ELR (cell line): ENCODE results near the gene ZFP42.
A peak's percentile ranks its signal among the peaks of the same experiment; 100 is the strongest.
"Not testable (repeated sequence)": the region's sequence is repeated elsewhere in the genome, so short reads cannot be mapped to it uniquely, and the experiment has no call there.

Experiments
- DNase-seq: peaks from one replicate; pipeline ENCODE4 v3.0.0-alpha.2; 2015; ENCODE audit warnings: low read depth

The ZFP42 gene

DNA sequence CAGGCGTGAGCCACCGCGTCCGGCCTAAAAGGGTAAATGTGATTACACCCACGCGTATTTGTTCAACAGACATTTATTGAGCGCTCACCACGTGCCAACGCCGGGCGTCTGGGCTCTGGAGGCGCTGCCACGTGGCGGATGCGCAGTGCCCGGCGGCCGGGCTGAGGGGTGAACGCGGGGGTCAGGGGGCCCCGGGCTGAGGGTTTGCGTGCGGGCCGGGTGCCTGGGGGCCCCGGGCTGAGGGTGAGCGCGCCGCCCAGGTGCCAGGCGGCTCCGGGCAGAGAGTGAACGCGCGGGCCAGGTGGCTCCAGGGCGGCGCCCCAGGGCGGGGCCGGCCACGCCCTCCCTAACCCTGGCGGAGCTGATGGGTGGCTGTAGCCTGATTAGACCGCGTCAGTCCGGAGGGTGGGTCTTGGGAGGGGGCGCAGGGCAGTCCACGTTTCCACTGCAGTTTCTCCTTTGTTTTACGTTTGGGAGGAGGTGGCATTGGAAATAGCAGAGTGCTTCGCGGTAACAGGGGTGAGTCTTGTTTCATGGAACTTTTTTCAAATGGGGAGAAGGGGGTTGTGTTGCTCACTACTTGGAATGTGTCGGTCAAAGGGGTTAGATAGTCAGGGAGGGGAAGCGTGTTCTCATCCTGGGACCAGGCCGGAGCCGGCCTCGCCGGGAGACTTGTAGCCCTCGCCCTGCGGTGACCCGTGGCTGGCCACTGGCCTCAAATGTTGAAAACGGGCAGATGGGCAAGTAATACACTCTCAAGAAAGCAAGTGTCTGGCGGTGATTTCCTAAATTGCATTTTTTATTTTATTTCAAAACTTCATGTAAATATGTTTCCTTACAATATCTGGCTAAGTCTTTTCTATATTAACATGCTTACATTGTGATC lies at the start of gene ZFP42:
TSS of gene ZFP42 (plus strand) at position 450 of the 886 bp plus-strand sequence. CDS start 7,037 bp downstream, outside the sequence.
- no peak for DNase-seq

DNA sequence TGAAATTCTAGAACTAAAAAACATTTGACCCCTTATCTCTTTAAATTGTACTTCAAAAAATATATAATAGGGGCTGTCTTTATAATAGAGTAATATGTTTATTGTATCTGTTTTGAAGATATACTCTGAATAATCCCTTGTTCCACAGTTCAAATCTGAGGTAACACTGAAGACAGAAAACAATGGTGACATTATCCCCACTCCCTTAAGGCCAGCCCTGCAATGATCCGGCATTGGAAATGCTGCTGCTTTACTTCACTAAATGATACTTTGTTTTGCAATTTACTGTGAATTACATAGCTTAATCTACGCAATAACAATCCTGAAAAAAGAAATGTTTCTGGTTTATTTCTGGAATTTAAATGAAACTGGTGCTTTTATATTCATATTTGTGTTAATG lies 34.4 kb upstream of the ZFP42 start:
- no peak for DNase-seq

DNA sequence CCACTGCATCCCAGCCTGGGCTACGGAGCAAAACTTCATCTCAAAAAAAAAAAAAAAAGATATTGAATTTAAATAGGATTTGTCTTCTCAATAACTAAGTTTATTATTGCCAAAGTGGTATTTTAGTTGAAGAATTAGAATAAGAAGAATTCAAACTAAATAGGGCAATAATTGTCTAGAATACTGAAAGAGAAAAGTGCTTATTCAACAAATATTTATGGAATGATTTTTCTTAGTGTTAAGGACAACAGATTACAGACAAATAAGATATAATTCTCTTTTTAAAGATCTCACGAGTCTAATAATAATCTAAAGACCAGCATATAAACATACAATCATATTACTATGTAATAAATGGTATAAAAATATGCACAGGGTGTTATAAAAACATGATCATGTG lies 33.6 kb upstream of the ZFP42 start:
- no peak for DNase-seq

DNA sequence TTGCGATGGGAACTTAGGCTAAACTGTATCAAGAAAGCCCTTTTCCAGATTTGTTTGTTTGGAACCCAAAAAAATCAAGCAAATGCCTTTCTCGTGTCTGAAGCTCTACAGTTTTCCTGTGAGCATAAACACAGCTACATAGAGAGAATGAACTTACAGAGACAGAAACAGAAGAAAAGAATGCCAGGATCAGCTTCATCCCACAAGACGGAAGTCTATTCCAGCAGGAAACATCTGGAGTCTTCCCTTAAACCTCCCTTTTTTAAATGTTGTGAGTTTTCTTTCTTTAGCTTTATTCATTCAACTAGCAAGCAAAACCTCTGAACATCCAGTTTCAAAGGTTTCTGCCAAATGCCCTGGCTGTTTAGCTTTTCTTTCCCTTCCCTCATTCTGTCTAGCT lies 32.6 kb upstream of the ZFP42 start:
- DNase-seq = no peak

DNA sequence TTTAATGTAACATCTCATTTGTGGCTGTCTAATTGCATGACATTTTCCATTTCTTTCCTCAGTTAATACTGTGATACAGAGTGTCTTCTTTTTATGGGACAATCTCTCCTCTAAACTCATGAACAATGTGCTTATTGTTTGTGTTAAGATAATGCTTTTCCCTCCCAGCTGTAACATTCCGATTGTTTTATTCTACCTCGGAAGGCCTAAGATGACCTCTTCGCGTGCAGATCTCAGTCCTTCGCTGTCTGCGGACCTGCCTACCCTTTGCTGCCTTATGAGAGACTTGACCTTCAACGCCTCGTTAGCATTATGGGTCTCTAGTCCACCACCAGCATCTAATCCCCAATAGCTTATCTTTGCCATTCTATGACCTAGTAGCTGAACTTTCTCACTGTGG lies 29.8 kb upstream of the ZFP42 start:
- no peak for DNase-seq

DNA sequence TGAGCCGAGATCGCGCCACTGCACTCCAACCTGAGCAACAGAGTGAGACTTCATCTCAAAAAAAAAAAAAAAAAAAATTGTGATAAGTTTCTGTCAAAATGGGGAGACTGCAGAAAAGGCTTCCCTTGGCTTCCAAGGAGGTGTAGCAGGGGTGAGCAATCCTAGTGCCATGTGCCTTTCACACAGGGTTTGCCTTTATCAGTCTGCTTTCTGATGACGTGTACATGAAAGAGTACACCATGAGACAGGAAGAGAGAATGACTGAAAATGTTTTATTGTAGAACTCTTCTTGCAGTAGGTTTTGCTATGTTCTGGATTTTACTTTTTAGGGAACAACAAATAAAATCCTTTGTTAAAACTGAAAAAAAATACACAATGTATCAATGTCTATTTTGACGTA lies 23.4 kb upstream of the ZFP42 start:
- DNase-seq = no peak

DNA sequence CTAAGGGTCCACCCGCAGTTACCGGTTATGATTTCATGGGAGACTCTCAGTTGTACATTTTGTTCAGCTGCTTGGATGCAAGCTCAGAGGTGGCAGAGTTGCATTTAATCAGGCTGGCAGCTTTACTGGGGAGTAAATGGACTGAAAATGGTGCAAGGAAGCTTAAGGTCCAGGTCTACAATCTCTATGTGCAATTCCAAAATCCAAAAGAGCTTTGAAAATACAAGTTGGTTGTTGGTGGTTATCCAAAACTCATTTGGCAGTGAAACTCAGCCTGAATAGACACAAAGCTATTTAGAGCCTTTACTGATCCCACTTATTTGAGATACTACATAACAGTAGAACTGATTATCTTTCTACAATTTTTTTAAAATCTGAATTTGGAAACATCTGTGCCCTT lies 11.8 kb upstream of the ZFP42 start:
- no peak for DNase-seq

DNA sequence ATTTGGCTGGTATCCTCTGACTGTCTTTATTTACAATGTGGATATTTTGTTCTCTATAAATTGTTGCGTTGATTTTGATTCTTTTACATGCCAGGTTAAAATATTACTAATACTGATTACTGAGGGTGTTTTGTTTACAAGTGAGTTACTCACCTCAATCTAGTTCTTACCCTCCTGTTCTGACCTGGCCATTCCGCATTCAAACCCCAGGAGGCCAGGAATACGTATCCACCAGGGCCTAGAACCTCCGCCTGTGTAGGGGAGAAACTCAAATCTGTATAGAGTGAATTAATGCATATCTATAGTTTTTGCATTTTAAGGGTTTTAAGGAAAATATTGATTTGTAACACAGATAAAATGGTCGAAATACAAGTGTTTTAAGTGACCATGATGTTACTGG lies 2.6 kb upstream of the ZFP42 start:
- DNase-seq = no peak

DNA sequence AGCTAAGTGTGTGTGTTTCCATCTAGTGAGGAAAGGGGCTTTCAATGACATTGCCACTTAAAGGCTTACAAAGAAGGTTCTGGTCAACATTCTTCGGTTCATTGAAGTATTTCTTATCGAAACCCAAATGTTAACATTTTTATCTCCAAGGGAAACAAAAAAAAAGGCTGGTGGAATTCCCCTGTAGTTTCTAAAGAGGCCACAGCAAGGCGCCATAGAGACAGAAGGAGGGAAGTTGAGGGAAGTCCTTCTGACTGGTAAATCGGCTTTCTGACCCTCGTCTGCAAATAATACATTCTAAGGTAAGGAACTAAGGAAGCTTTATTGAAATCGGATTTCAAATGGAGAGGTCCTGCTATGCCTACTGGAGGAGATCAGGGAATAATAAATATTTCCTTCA lies 1.7 kb upstream of the ZFP42 start:
- DNase-seq = peak; percentile 15

DNA sequence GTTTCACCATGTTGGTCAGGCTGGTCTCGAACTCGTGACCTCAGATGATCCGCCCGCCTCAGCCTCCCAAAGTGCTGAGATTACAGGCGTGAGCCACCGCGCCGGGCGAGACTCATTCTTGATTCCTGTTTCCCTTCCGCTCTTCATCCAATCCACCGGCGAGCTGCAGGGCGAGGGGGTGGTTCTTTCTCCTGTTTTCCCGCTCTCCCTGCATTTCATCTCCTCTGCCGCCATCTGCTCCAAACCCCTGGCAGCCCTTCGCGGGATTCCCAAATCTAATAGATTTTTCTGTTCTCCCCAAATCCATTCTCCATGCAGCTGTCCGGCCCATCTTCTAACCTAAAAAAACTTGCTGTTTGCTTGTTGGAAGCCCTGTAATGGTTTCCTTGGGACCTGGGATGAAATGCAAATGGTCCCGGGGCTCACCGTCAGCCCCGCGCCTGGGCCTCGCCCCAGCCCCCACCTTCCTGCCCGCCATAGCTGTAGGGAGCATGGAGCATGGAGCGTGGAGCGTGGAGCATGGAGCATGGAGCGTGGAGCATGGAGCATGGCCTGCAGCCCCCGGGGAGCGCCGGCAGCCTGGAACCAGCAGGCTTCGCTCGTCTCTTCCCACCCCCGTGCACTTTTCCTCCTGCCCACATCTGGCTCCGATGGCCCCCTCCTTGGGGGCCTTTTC lies 1.1 kb downstream of the ZFP42 start:
- DNase-seq = no peak

DNA sequence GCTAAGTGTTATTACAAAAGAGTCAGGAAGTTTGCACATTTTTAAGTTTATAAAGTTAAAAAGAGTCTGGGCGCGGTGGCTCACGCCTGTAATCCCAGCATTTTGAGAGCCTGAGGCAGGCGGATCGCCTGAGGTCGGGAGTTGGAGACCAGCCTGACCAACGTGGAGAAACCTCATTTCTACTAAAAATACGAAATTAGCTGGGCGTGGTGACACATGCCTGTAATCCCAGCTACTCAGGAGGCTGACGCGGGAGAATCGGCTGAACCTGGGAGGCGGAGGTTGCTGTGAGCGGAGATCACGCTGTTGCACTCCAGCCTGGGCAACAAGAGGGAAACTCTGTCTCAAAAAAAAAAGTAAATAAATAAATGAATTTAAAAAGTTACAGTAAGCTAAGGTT lies 2.4 kb downstream of the ZFP42 start:
- not testable (repeated sequence) for DNase-seq

DNA sequence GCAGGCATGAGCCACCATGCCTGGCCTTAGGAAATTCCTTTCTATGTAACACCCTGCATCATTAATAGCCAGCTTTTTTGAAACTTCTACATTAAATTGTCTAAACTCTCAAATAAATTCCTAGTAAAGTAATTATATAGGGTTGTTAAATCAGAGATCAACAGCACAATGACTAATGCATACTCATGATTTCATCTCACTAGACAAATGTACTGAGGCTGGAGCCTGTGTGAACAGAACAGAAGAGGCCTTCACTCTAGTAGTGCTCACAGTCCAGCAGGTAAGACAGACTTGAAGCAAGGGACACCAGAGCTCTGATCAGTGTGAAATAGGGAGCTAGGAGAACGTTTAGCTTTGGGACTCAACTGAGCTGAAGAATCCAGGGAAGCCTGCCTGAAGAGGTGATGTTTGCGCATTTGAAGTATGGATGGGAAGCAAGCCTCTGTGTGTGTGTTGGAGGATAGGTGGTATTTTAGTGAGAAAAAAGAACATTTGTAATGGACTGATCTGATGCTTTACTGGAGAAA lies 3.9 kb downstream of the ZFP42 start:
- no peak for DNase-seq

DNA sequence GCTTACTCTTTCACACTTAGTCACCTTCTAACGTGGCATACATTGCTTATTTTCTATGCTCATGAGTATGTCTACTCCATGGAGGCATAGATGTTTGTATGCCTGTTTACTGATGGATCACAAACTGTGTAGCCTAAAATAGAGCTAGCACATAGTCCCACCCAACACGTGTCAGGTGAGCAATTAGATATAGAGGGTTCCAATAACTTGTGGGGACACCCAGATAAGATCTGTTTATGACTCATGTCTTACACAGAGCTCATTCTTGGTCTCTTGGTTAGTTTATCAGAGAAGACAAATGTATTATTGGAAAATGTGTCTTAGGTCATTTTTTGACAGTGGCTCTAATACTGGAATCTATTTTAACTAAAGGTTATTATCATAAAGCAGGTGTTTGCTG lies 6.8 kb downstream of the ZFP42 start:
- peak; percentile 48 for DNase-seq

DNA sequence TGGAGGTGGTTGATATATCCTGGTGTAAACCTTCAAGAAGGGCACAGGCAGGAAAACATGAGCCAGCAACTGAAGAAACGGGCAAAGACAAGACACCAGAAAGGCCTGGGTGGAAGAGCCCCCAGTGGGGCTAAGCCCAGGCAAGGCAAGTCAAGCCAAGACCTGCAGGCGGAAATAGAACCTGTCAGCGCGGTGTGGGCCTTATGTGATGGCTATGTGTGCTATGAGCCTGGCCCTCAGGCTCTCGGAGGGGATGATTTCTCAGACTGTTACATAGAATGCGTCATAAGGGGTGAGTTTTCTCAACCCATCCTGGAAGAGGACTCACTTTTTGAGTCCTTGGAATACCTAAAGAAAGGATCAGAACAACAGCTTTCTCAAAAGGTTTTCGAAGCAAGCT lies 7.2 kb downstream of the ZFP42 start:
- peak; percentile 32 for DNase-seq

DNA sequence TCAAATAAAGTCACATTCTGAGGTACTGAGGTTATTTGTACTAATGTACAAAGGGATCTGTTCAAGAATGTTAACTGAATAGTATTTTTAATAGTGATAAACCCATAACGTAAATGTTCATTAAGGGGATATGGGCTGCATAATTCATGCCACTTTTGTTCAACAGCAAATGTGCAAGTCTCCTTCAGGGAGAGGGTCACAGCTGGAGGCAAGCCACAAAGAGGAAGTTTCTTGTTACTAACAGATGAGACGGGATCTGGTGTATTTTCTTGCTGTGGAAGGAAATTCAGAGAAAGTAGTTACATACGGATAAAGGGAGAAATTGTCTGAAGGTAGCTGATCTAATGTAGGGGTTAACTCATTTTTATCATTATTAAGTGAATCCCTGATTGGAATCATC lies 10.0 kb downstream of the ZFP42 start:
- DNase-seq = no peak

DNA sequence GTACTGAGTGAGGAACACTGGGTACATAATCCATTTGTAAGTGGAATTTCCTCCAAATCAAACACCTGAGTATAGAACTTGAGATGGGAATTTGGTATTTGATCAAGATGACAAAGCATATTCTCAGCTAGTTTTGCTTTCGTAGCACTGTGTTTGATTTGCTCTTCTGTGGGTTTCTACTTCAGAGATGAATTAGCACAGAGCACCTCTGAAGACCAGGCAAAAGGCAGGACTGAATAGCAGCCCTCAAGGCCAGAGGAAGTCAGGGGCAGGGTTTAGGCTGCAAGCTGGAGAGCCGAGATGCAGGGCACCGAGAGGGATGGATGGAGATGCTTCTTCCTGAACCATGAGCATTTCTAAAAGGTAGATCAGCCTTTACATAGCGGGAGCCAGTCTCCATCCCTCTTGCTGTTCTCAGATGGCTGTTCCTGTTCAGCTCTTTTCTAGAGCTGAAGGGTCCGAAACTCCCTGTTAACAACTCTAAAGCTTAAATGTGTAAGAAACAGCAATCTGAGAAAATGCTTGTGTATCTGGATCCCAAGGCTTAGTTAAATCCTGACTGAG lies 10.8 kb downstream of the ZFP42 start:
- DNase-seq = no peak

DNA sequence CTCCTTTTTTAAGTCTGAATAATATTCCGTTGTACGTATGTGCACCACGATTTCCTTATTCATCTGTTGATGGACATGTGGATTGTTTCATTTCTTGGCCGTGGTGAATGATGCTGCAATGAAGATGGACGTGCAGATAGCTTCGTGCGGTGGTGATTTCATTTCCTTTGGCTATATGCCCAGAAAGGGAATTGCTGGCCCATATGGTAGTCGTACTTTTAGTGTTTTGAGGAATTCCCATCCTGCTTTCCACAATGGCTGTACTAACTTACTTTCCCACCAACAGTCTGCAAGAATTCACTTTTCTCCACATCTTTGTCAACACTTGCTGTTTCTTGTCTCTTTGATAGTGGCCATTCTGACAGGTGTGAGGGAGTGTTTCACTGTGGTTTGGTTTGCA lies 12.8 kb downstream of the ZFP42 start:
- DNase-seq = peak; percentile 79

DNA sequence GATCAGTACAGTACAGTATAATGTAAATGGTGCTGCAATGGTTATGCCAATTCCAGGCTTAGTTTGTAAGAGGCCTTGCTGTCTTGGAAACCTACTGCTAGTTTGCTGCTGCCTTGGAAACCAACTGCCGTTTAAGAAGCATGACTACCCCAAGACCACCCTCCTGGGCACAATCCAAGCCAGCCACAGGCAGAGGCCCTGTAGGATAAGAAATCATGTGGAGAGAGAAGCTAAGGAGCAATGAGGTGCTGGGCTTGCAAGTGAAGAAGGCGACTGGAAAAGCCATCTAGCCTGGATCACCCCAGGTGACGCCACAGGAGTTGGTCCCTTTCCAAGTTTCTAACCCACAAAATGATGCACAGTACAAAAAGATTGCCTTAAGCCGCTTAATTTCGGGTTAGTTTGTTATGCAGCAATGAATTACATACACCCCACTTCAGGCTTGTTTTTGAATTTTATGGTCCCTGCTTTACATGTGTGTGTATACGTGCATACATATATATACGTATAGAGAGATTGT lies 16.9 kb downstream of the ZFP42 start:
- no peak for DNase-seq

DNA sequence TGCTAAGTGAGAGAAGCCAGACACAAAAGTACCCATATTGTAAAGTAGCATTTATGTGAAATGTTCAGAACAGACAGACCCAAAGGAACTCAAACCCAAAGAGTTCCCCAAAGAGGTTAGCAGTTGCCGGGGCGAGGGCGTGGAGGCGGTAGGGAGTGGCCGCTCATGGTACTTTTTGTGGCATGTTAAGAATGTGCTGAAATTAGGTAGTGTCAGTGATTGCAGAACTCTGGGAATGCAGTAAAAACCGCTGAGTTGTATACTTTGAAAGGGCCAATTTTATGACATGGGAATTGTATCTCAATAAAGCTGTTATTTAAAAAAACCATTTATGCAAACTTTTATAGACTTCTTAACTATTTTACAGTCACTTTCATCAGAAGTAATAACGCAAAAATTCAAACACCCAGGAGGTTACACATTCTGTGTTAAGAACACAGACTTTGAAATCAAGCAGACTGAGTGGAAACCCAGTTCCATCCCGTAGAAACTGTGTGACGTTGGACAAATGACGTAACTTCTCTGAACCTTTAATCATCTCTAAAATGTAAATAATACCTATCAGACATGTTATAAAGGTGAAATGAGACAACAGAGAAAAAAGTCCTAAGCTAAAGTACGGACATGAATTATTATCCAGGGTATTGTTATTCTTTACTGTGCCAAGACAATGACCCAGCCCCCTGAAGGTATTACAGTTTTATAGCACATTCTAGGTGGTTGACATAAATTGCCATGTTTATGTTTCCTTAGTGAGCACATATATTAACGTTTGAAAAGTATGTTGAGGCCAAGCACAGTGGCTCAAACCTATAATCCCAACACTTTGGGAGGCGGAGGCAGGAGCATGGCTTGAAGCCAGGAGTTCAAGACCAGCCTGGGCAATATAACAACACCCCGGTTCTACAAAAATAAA lies 19.7 kb downstream of the ZFP42 start:
- no peak for DNase-seq

DNA sequence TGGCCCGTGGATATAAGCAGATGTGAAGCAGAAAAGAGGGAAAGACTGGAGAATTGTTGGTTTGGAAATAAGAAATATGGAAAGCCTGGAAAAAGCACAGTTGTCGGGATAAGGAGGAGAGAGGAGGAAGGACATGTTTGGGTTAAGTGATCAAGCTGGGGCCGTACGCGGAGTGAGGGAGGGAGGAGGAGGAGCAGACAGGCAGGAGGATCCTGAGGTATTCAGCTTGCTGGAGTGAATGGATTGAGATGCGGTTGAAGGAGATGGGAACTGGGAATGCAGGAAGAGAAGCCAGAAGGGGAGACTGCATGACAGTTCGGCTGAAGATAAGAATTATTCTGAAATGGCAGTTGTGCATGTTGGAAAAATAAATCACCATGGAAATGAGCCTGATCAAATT lies 21.2 kb downstream of the ZFP42 start:
- no peak for DNase-seq

DNA sequence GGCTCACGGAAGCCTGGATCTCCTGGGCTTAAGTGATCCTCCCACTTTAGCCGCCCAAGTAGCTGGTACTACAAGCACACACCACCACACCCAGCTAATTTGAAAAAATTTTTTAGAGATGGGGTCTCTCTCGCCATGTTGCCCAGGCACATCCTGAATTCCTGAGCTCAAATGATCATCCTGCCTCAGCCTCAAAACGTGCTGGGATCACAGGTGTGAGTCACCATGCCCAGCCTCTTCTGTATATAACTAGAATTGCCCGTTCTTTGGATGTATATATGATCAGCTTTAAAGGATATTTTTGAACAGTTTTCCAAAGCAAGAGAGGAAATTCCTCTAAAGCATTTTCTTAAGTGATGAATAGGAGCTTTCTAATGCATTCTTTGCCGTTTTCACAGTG lies 22.7 kb downstream of the ZFP42 start:
- no peak for DNase-seq
